ENCODE results near the gene RBMS1.

Gene RBMS1

GRCh38 chr2:160290598-160290997 lies 203.0 kb downstream of the RBMS1 start:
- DNase-seq (ENCODE audit: insufficient read length, low spot score): no peak
- no peak for FAIRE-seq
- TF ChIP-seq, protein P1, sequence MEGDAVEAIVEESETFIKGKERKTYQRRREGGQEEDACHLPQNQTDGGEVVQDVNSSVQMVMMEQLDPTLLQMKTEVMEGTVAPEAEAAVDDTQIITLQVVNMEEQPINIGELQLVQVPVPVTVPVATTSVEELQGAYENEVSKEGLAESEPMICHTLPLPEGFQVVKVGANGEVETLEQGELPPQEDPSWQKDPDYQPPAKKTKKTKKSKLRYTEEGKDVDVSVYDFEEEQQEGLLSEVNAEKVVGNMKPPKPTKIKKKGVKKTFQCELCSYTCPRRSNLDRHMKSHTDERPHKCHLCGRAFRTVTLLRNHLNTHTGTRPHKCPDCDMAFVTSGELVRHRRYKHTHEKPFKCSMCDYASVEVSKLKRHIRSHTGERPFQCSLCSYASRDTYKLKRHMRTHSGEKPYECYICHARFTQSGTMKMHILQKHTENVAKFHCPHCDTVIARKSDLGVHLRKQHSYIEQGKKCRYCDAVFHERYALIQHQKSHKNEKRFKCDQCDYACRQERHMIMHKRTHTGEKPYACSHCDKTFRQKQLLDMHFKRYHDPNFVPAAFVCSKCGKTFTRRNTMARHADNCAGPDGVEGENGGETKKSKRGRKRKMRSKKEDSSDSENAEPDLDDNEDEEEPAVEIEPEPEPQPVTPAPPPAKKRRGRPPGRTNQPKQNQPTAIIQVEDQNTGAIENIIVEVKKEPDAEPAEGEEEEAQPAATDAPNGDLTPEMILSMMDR (IDR thresholded peaks at IDR 0.05; ENCODE audit: insufficient read depth, missing control alignments): no peak

- TF ChIP-seq, protein P1 (IDR thresholded peaks at IDR 0.05; ENCODE audit: insufficient read depth, missing control alignments): no peak
- FAIRE-seq: no peak
- no peak for DNase-seq (ENCODE audit: insufficient read length, low spot score)
These were observed 203.8 kb downstream of the RBMS1 start for GRCh38 chr2:160289831-160290230.

DNA sequence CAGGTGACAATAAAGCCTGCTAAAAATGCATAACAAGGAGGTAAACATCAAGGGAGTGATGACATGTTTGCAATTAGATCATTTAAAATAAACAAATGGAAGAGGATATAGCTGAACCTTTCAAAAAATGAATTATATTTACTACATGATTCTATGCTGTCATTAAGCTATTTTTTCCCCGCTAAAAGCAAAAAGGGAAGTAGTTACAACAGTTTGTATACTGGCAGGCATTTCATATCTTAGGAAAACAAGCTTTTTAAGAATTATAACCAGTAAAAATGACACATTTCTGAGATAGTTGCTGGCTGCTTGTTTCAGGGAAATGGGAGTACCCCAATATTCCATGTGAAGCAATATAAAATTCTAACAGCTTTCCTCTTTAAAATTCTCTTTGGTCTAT lies 204.5 kb downstream of the RBMS1 start:
- FAIRE-seq: no peak
- no peak for DNase-seq (ENCODE audit: insufficient read length, low spot score)
- TF ChIP-seq, protein P1 (IDR thresholded peaks at IDR 0.05; ENCODE audit: insufficient read depth, missing control alignments): no peak

- TF ChIP-seq, protein P1 (IDR thresholded peaks at IDR 0.05; ENCODE audit: insufficient read depth, missing control alignments): no peak
- DNase-seq (ENCODE audit: insufficient read length, low spot score): no peak
- FAIRE-seq: no peak
These were observed 205.3 kb downstream of the RBMS1 start for GRCh38 chr2:160288324-160288723.

DNA sequence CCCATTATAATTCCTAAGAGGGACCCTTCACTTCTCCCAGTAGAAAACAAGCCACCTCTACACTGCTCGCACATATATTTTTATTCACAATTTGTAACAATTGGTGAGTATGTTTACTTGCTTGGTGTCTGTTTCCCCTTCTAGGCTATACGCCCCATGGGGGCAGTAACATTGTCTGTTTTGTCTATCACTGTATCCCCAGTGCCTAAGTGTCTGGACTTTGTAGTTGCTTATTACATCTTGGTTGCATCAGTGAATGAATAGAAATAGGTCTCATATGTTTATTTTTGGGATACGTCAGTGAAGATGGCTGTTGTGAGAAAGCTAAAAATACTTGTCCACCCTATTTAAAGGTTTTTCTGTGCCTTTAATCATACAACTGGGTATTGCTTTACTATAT lies 206.1 kb downstream of the RBMS1 start:
- TF ChIP-seq, protein P1 (IDR thresholded peaks at IDR 0.05; ENCODE audit: insufficient read depth, missing control alignments): no peak
- DNase-seq (ENCODE audit: insufficient read length, low spot score): no peak
- FAIRE-seq: no peak

GRCh38 chr2:160286551-160286950 lies 207.1 kb downstream of the RBMS1 start:
- TF ChIP-seq, protein P1 (IDR thresholded peaks at IDR 0.05; ENCODE audit: insufficient read depth, missing control alignments): no peak
- DNase-seq (ENCODE audit: insufficient read length, low spot score): no peak
- no peak for FAIRE-seq

GRCh38 chr2:160283675-160284074 lies 209.9 kb downstream of the RBMS1 start:
- DNase-seq (ENCODE audit: insufficient read length, low spot score) (no peak), FAIRE-seq (no peak)
- TF ChIP-seq, protein P1 (IDR thresholded peaks at IDR 0.05; ENCODE audit: insufficient read depth, missing control alignments): no peak
